Measurements from ENCODE around the gene MICAL3. TPM values are rescaled to one million over a fixed set of nuclear protein-coding genes. Genes with fewer than 3 reads are reported as not detected.

Gene MICAL3
- total RNA-seq, 4 donors from 2014 or later: 6.0 to 9.8 (median 8.1) TPM

GRCh38 chr22:17822087-17822486 is 202.3 kb downstream of the MICAL3 start:
- no peak for DNase-seq
- ATAC-seq: no peak
- in situ Hi-C loops (cut with MboI; ENCODE audit: low sequenced_read_pairs in 4 of 4): no loop called here
- TF ChIP-seq POLR2A (IDR thresholded peaks at IDR 0.05) (no peak), CTCF (IDR thresholded peaks at IDR 0.05 in 4 of 5, conservative IDR thresholded peaks at IDR 0.05 in 1 of 5) (no peak)
- Histone ChIP-seq H3K27ac (no peak overlapping the region), H3K9me3 (no peaks in the 10 kb centered on the region), H3K4me1 (no peaks in the 10 kb centered on the region), H3K4me3 (no peak overlapping the region), H3K36me3 (peaks cover 0 to 26% of the 10 kb centered on the region in 2 donors), H3K27me3 (no peaks in the 10 kb centered on the region)
- intact Hi-C loops (cut with DNase I; ENCODE audit: low total_unique reads): no loop called here

- intact Hi-C loops (cut with DNase I; ENCODE audit: low total_unique reads): no loop called here
Observed at GRCh38 chr22:17820879-17821439, 203.4 kb downstream of the MICAL3 start.

GRCh38 chr22:17818649-17819048 is 205.7 kb downstream of the MICAL3 start:
- TF ChIP-seq CTCF (IDR thresholded peaks at IDR 0.05 in 4 of 5, conservative IDR thresholded peaks at IDR 0.05 in 1 of 5) (no peak), POLR2A (IDR thresholded peaks at IDR 0.05) (no peak)
- Histone ChIP-seq H3K36me3 (peaks cover 0 to 36% of the 10 kb centered on the region in 2 donors), H3K9me3 (no peaks in the 10 kb centered on the region), H3K4me1 (no peaks in the 10 kb centered on the region), H3K27ac (no peak overlapping the region), H3K27me3 (no peaks in the 10 kb centered on the region), H3K4me3 (no peak overlapping the region)
- in situ Hi-C loops (cut with MboI; ENCODE audit: low sequenced_read_pairs in 4 of 4): no loop called here
- ATAC-seq (no peak), DNase-seq (no peak)
- intact Hi-C loops (cut with DNase I; ENCODE audit: low total_unique reads): no loop called here

More at GRCh38 chr22:17820879-17821439, 203.4 kb downstream of the MICAL3 start:
- H3K36me3 ChIP-seq: peaks cover 0 to 28% of the 10 kb centered on the region in 2 donors
- ATAC-seq (no peak), DNase-seq (no peak)
- H3K9me3 ChIP-seq: no peaks in the 10 kb centered on the region
- H3K27me3 ChIP-seq: no peaks in the 10 kb centered on the region
- no peak overlapping the region for H3K27ac ChIP-seq
- no peak for TF ChIP-seq POLR2A (IDR thresholded peaks at IDR 0.05)
- TF ChIP-seq CTCF (IDR thresholded peaks at IDR 0.05 in 4 of 5, conservative IDR thresholded peaks at IDR 0.05 in 1 of 5): no peak
- H3K4me3 ChIP-seq: no peak overlapping the region
- in situ Hi-C loops (cut with MboI; ENCODE audit: low sequenced_read_pairs in 4 of 4): no loop called here
- H3K4me1 ChIP-seq: no peaks in the 10 kb centered on the region

- intact Hi-C loops (cut with DNase I; ENCODE audit: low total_unique reads) (no loop called here), in situ Hi-C loops (cut with MboI; ENCODE audit: low sequenced_read_pairs in 4 of 4) (no loop called here)
- ATAC-seq (no peak), DNase-seq (no peak)
- Histone ChIP-seq H3K36me3 (peaks cover 0 to 37% of the 10 kb centered on the region in 2 donors), H3K27me3 (no peaks in the 10 kb centered on the region), H3K4me3 (no peak overlapping the region), H3K9me3 (no peaks in the 10 kb centered on the region), H3K4me1 (no peaks in the 10 kb centered on the region), H3K27ac (no peak overlapping the region)
- TF ChIP-seq CTCF (IDR thresholded peaks at IDR 0.05 in 4 of 5, conservative IDR thresholded peaks at IDR 0.05 in 1 of 5) (no peak), POLR2A (IDR thresholded peaks at IDR 0.05) (no peak)
Observed at GRCh38 chr22:17818180-17818579, 206.2 kb downstream of the MICAL3 start.
